HUDEP-2 (cell line): ENCODE data around the gene RPS15.

Experiments used
- DNase-seq, 76 experiments: peaks; one replicate each; lab custom pipeline; 2025; ENCODE audit not compliant: unreplicated experiment in 76 of 76; lab: John Stamatoyannopoulos, UW

RPS15 gene

GRCh38 chr19:1466018-1466460, 27.8 kb downstream of the RPS15 start:
- no peak for DNase-seq

GRCh38 chr19:1466461-1467214, 28.4 kb downstream of the RPS15 start:
- DNase-seq = no peak

- peak in 1 of 76 experiments; percentile 61 for DNase-seq
These were observed 29.0 kb downstream of the RPS15 start for GRCh38 chr19:1467215-1467489.

GRCh38 chr19:1467490-1468273, 29.5 kb downstream of the RPS15 start:
- peak in 47 of 76 experiments; percentile 26 to 92 (median 54) for DNase-seq

GRCh38 chr19:1468274-1468820, 30.2 kb downstream of the RPS15 start:
- DNase-seq = peak in 65 of 76 experiments; percentile 24 to 97 (median 71)

- peak in 59 of 76 experiments; percentile 28 to 97 (median 64) for DNase-seq
These were observed 30.6 kb downstream of the RPS15 start for GRCh38 chr19:1468821-1469254.

- DNase-seq = peak in 50 of 76 experiments; percentile 23 to 77 (median 59)
These were observed 31.3 kb downstream of the RPS15 start for GRCh38 chr19:1469255-1470054.

GRCh38 chr19:1470055-1470304, 31.8 kb downstream of the RPS15 start:
- no peak for DNase-seq

- peak in 62 of 76 experiments; percentile 26 to 87 (median 69) for DNase-seq
These were observed 32.3 kb downstream of the RPS15 start for GRCh38 chr19:1470305-1471009.

GRCh38 chr19:1471010-1471514, 32.9 kb downstream of the RPS15 start:
- DNase-seq = peak in 23 of 76 experiments; percentile 25 to 58 (median 44)

- DNase-seq = peak in 14 of 76 experiments; percentile 26 to 50 (median 37)
These were observed 33.4 kb downstream of the RPS15 start for GRCh38 chr19:1471515-1472160.

GRCh38 chr19:1472231-1473084, 34.3 kb downstream of the RPS15 start:
- no peak for DNase-seq

- DNase-seq = no peak
These were observed 35.1 kb downstream of the RPS15 start for GRCh38 chr19:1473085-1473851.

GRCh38 chr19:1474011-1474764, 36.0 kb downstream of the RPS15 start:
- no peak for DNase-seq

GRCh38 chr19:1474765-1475351, 36.7 kb downstream of the RPS15 start:
- DNase-seq = no peak

- no peak for DNase-seq
These were observed 37.7 kb downstream of the RPS15 start for GRCh38 chr19:1475751-1476437.
